ENCODE measurements around the gene NHSL1.

The NHSL1 gene

GRCh38 chr6:138529478-138529877 is 30.2 kb upstream of the NHSL1 start:
- no peak overlapping the region for H3K4me3 ChIP-seq (ENCODE audit: low read depth, low read length)

GRCh38 chr6:138528956-138529355 is 29.7 kb upstream of the NHSL1 start:
- TF ChIP-seq CTCF (IDR thresholded peaks at IDR 0.05; ENCODE audit: low read depth, low read length), result no peak
- no peak overlapping the region for H3K4me3 ChIP-seq (ENCODE audit: low read depth, low read length)

More at GRCh38 chr6:138529478-138529877, 30.2 kb upstream of the NHSL1 start:
- TF ChIP-seq CTCF (IDR thresholded peaks at IDR 0.05; ENCODE audit: low read depth, low read length), result no peak

- no peak for TF ChIP-seq CTCF (IDR thresholded peaks at IDR 0.05; ENCODE audit: low read depth, low read length)
- H3K4me3 ChIP-seq (ENCODE audit: low read depth, low read length), result no peak overlapping the region
These were observed 28.8 kb upstream of the NHSL1 start for GRCh38 chr6:138528137-138528536.

GRCh38 chr6:138527411-138528088 is 28.3 kb upstream of the NHSL1 start:
- H3K4me3 ChIP-seq (ENCODE audit: low read depth, low read length), result no peak overlapping the region
- TF ChIP-seq CTCF (IDR thresholded peaks at IDR 0.05; ENCODE audit: low read depth, low read length), result no peak

- no peak overlapping the region for H3K4me3 ChIP-seq (ENCODE audit: low read depth, low read length)
These were observed 27.5 kb upstream of the NHSL1 start for GRCh38 chr6:138526822-138527235.

GRCh38 chr6:138525355-138525754 is 26.1 kb upstream of the NHSL1 start:
- H3K4me3 ChIP-seq (ENCODE audit: low read depth, low read length), result no peak overlapping the region
- no peak for TF ChIP-seq CTCF (IDR thresholded peaks at IDR 0.05; ENCODE audit: low read depth, low read length)

More at GRCh38 chr6:138526822-138527235, 27.5 kb upstream of the NHSL1 start:
- TF ChIP-seq CTCF (IDR thresholded peaks at IDR 0.05; ENCODE audit: low read depth, low read length), result no peak

- TF ChIP-seq CTCF (IDR thresholded peaks at IDR 0.05; ENCODE audit: low read depth, low read length), result no peak
- H3K4me3 ChIP-seq (ENCODE audit: low read depth, low read length), result no peak overlapping the region
These were observed 25.2 kb upstream of the NHSL1 start for GRCh38 chr6:138524526-138524925.

Data from WI38 (cell line).